ENCODE data around the gene GRHL1.

Gene GRHL1

DNA sequence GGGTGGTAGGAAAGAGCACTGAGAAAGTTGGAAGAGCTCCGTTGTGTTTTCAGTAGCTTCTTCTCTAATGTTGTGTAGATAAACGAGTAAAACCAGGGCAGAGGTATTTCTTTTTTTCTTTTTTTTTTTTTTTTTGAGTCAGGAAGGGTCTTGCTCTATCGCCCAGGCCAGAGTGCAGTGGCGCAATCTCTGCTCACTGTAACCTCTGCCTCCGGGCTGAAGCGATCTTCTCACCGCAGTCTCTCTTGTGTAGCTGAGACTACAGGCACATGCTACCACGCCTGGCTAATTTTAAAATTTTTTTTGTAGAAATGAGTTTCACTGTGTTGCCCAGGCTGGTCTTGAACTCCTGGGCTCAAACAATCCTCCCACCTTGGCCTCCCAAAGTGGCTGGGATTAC is 6.6 kb downstream of the GRHL1 start:
- no peak for TF ChIP-seq CTCF (conservative IDR thresholded peaks at IDR 0.05)
- H3K27ac ChIP-seq = no peak overlapping the region

GRCh38 chr2:9959262-9959661 is 7.8 kb downstream of the GRHL1 start:
- no peak overlapping the region for H3K27ac ChIP-seq
- no peak for TF ChIP-seq CTCF (conservative IDR thresholded peaks at IDR 0.05)

DNA sequence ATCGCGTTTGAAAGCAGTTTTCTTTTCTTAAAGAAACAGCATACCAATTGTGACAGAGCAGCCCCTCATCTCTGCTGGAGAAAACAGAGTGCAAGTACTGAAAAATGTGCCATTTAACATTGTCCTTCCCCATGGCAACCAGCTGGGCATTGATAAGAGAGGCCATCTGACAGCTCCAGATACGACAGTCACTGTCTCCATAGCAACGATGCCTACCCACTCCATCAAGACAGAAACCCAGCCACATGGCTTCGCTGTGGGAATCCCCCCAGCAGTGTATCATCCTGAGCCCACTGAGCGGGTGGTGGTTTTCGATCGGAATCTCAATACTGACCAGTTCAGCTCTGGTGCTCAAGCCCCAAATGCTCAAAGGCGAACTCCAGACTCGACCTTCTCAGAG is 9.5 kb downstream of the GRHL1 start:
- no peak for TF ChIP-seq CTCF (conservative IDR thresholded peaks at IDR 0.05)
- H3K27ac ChIP-seq = no peak overlapping the region

DNA sequence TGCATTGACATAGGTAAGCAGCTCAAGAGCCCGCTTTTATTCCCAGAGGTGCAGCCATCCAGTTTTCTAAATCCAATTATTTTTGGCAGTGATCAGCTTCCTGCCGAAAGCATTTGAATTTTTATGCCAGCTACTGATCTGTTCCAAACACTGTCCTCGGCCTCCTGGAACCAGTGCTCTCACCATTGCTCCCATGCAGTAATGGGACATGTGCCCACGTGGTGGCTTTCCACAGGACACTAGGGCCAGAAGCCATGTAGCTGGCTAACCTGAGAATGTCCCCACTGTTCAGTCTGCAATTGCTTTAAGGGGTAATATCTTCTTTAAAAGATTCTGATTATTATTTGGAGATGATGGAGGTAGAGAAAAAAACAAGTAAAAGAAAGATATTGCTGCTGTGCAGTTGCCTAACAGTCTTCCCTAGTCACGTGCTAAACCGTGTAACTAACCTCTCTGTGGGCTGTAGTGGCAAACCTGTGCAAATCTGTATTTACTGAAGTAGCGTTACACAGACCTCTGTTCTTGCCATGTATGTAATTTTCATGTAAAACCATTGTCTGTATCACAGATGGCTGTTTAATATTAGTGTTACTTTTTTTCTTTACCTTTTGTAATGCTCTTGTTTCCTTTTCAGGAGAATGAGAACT is 13.0 kb downstream of the GRHL1 start:
- no peak for TF ChIP-seq CTCF (conservative IDR thresholded peaks at IDR 0.05)

DNA sequence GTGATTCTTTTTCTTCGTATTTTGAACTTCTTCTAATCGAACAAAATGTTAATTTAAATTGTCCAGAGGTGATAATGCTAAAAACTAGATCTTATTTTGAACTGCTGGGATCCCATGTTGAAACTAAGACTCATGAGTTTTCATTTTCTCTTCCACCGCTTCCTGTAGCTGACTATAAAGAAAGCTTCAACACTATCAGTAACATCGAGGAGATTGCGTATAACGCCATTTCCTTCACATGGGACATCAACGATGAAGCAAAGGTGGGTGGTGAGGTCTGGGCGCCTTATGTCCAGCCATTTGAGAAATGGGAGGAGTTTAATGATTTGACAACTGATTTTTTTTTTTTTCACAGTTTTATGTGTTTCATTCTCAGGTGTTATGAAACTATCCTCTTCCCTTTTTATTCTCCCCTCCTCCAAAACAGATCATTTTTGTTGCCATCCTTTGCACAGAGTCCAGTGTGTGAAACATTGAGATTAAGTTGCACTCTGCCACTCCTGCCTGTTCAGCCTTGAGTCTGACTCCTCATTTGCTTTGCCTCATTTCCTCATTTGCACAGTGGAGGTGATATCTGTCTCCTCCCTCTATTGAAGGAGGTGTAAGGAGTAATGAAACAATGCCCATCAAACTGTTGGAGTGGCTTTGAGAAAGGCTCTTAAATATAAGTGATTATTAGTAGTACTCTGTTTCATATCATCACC is 13.8 kb downstream of the GRHL1 start:
- H3K27ac ChIP-seq = no peak overlapping the region
- no peak for TF ChIP-seq CTCF (conservative IDR thresholded peaks at IDR 0.05)

More for the DNA sequence above, 13.0 kb downstream of the GRHL1 start:
- no peak overlapping the region for H3K27ac ChIP-seq

DNA sequence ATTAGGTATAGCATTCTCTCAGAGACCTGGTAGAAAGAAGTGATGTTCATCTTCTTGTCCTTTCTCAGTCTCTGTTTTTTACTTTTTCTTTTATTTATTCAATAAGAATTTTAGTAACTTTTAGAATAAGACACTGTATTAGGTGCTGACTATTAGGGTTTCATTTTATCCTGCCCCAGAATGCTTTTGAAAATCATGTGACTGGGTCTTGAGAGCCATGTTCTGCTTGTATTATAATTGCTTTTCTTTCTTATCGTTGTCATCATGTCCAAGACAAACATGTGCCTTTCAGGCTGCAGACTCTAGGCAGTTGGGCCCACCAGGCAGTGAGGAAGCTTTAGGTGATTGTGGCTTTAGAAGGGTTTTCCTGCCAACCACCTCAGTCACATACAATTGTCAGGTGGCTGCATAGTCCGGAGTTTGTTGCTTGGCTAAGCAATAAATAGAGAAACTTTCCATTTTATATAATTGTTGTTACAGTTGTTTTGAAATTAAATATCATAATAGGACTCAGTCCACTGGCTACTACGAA is 15.1 kb downstream of the GRHL1 start:
- TF ChIP-seq CTCF (conservative IDR thresholded peaks at IDR 0.05) = no peak
- no peak overlapping the region for H3K27ac ChIP-seq

DNA sequence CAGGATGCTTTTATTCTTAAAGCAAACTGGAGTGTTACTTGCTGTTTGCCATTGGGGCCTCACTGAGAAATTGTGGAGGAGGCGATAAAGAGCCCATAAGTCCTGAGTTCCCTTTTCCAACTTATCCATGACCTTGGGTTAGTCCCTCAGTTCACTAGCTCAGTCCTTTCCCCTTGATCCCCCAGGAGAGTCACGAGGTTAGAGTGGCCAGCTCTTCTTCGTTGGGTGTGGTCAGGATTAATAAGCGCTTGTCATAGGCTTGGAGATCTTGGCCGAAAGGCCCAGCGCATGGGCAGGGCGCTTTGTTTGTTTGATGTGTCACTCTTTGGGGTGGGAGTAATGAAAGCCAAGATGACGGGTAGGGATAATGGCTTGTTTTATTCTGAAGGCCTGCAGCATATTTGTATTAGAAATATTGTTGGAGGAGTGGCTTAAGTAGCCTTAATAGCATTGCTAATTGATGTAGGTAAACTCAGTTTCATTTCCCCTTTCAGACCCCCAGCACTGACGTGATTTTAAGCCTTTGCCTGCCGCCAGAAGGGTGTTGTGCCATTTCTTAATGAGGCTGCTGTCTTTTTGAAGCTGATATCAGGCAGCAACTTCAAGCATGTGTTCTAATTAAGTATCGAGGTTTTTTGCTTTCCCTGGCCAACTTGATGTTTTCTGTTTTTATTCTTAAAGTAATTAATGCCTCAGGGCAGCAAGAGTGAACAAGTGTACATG is 15.7 kb downstream of the GRHL1 start:
- TF ChIP-seq CTCF (conservative IDR thresholded peaks at IDR 0.05) = no peak
- no peak overlapping the region for H3K27ac ChIP-seq

All from VCaP (cell line).